ENCODE measurements around the gene VAMP5. TPM values are rescaled to one million over a fixed set of nuclear protein-coding genes. Genes with fewer than 3 reads are reported as not detected.
A peak's percentile ranks its signal among the peaks of the same experiment; 100 is the strongest.
"Not testable (repeated sequence)": the region's sequence is repeated elsewhere in the genome, so short reads cannot be mapped to it uniquely, and the experiment has no call there.

Gene VAMP5, protein sequence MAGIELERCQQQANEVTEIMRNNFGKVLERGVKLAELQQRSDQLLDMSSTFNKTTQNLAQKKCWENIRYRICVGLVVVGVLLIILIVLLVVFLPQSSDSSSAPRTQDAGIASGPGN
- polyA plus RNA-seq (2012; ENCODE audit: insufficient read depth, insufficient read length): 86.9 TPM

DNA sequence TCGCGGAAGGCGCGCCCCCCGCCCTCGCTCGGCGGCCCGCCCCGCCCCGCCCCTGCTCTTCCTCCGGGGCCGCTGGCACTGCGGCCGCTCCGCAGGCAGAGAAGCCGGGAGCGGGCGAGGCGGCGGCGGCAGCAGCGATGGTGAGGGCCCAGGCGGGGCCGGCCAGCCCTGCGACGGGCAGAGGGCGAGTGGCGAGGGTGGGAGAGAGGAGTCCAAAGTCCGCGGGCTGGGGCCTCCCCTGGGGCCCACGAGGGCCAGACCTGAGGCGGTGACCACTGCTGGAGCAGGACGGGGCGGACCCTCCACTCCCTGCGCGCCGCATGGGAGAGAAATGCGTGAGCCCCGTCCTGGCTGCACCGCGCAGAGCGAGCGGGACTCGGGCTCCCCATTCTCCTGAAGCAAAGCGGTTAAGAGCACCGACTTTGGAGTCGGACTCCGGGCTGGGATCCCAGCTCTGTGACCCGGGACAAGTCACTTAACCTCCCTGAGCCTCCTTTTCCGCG, at the start of gene VAMP5:
Gene VAMP5 (plus strand): TSS at position 78 of the 503 bp plus-strand sequence. CDS start 60 bp downstream, at position 138.
- DNase-seq (ENCODE audit: low read depth, low spot score): no peak
- H3K4me3 ChIP-seq (ENCODE audit: low read length): peak within 1 kb of the TSS; percentile 78

DNA sequence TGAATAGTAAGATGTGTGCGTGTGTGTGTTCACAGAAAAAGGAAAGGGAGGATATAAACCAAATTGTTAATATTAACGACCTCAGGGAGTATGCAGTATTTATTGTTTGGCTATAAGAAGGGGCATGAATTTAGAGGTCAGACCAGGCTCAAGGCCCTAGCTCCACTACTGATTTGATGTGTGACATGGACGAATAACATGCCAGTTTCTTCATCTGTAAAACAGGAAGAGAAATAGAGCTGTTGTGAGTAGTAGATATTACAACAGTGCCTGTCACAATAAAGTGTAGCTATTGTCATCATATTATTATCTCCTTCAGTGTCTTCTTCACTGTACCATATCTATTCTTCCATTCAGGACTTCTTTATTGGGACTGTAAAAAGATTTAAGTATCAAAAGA, 49.4 kb upstream of the VAMP5 start:
- DNase-seq (ENCODE audit: low read depth, low spot score): no peak

DNA sequence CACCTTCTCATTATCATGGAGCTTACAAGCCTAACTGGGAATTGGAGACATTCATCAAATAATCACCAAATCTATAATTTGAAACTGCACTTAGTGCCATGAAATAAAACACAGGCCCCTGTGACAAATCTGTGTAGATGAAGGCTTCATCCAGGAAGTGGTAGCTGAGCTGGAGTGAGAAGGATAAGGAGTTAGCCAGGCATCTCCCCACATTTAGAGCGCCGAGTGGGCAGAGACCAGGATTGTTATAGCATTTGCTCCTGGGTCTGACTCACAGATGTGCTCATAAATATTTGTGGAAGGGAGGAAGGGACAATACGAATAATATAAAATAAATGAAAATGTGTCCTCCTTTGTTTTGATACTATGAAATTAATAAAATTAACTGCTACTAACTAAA, 47.8 kb upstream of the VAMP5 start:
- H3K4me3 ChIP-seq (ENCODE audit: low read length): no peak overlapping the region
- no peak for DNase-seq (ENCODE audit: low read depth, low spot score)

More for the DNA sequence above, 49.4 kb upstream of the VAMP5 start:
- H3K4me3 ChIP-seq (ENCODE audit: low read length): no peak overlapping the region

DNA sequence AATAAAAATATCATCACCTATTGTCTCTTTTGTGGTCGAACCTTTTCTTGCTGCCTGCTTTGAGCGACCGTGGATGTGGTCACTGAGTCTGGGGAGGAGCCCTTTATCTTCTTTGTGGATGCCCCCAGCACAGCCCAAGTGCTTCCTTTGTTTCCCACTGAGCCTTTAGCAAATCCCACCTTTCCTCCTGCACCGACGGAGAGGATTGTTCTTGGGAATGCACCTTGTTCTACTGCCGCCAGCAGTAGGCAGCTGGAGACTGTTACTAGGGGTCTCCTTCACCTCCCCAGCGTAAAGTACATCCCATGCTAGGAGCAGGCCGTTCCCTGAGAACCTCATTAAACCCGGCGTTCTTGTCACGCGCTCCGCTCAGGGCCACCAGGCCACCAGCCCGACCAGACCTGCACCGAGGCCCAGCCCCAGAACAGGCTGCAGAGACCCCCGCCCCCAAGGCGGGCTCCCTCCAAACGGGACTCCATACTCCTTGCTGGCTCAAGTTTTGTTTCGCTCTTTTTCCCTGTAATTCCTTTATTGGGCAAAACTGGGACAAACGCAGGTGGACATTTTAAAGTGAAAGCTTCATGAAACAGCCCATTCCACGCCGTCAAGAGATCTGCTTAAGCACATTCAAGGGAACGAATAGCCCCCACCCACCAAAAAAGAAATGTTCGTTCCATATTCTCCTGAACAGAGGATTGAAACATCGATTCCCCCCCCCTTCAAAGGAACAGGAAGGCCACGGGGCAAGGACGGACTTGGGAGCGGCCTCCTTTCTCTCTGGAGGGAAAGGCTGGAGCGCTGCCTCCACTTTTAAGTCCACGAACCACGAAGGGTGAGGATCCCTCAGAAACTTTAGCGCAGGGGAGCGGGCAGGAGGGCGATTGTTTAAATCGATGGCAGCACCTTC, 46.4 kb upstream of the VAMP5 start:
- DNase-seq (ENCODE audit: low read depth, low spot score): peak; percentile 67
- H3K4me3 ChIP-seq (ENCODE audit: low read length): peak overlapping the region; percentile 80

DNA sequence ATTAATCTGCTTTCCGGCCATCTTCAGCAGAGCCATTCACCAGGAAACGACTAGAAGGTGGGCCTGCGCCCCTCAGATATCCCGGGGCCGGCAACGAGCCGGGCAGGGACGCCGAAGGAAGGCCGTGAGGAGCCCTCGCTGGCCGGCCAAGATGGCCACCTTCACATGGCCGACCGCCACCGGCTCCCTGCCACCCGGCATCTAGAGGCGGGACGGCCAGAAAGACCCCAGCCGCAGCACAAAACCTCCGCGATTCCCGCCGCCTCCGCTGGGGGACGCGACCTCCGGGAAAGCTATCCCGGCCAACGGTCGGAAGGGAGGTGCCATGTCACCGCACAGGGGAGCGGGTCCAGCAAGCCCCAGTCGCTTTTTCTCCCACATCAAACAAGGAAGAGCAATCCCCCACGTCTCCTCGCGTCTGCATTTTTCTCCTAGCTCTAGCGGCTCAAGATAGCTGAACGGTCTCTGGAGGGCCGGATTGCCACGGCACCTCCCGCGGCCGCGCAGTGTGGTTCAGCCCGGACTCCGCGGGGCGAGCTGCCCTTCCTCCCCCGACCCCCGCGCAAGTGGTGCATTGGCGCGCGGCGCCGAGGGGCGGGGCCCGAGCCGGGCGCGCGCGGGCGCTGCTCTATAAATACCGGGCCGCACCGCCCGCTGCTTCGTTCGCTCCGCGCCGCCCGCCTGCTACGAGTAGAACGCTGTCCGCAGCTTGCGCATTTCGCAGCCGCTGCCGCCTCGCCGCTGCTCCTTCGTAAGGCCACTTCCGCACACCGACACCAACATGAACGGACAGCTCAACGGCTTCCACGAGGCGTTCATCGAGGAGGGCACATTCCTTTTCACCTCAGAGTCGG, 45.5 kb upstream of the VAMP5 start, which contains the start of gene MAT2A:
Gene MAT2A (plus strand): TSS at position 662 of the 854 bp plus-strand sequence. CDS start 120 bp downstream, at position 782.
- DNase-seq (ENCODE audit: low read depth, low spot score): peak; percentile 93
- H3K4me3 ChIP-seq (ENCODE audit: low read length): peak within 1 kb of the TSS; percentile 80

DNA sequence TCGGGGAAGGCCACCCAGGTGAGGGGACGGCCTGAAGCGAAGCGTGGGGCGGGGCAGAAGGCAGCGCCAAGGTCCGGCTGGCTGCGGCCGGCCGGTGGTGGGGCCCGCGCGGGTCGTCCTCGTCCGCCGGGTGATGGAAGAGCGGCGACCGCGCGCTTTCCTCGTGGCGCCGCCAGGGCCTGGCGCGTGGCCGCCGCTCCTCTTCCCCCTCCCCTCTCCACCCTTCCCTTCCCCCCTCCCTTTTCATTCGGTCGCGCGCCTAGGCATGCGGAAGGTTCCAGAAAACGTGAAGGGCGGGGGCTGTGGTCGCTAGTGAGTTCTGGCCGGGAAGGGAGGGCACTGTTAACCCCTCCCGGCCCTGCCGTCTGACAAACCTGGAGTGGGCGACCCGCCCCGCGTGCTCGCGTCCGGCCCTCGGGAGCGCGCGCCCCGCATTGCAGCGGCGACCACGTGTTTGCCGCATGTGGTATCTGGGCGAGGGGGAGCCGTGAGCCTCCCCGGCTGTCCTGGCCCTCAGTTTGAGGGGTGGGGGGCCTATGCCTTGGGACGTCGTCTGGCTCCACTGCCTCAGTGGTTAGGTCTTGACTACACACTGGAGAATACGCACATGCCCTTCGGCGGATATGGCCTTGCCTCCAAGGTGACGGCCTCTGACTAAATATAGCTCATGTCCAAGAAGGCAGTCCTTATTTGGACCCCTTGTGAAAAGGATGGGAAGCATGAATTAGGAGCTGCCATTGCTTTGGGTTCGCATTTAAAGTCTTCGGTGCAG, 44.7 kb upstream of the VAMP5 start:
- peak; percentile 75 for DNase-seq (ENCODE audit: low read depth, low spot score)
- H3K4me3 ChIP-seq (ENCODE audit: low read length): peak overlapping the region; percentile 80

DNA sequence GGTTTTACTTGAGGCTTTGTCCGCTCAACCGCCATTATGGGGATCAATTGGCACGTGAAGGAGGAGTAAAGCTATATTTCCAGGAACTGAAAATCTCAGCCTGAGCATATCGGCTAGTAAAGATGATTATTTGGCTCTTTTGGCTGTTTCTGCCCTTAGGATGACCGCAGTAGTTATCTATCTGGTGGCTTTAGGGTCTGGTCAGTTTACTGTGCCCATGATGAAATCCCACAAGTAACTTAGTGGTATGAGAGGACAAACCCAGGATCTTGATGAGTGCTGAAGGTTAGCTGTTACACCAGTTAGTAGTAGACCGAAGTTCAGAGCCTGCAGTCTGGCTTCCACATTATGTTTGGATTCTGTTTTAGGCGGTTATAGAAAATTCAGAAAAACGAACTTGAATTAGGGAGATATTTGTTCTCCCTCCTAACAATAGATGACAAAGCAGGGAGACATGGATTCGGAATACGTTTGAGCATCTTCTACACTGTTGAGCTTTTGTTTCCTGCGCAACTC, 44.0 kb upstream of the VAMP5 start:
- peak overlapping the region; percentile 80 for H3K4me3 ChIP-seq (ENCODE audit: low read length)
- DNase-seq (ENCODE audit: low read depth, low spot score): no peak

DNA sequence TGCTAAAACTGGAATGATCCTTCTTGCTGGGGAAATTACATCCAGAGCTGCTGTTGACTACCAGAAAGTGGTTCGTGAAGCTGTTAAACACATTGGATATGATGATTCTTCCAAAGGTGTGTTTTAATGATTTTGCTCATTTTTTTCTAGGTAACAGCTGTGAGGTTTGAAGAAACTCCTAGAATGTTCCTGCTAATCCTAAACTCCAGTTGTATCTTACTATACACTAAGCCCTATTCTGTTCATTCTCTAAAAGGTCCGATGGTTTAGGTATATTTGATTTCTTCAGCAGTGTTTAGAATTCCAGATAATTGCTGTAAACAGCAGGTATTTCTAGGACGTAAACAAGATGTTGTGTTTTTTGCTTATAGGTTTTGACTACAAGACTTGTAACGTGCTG, 43.0 kb upstream of the VAMP5 start:
- no peak for DNase-seq (ENCODE audit: low read depth, low spot score)
- H3K4me3 ChIP-seq (ENCODE audit: low read length): peak overlapping the region; percentile 80

DNA sequence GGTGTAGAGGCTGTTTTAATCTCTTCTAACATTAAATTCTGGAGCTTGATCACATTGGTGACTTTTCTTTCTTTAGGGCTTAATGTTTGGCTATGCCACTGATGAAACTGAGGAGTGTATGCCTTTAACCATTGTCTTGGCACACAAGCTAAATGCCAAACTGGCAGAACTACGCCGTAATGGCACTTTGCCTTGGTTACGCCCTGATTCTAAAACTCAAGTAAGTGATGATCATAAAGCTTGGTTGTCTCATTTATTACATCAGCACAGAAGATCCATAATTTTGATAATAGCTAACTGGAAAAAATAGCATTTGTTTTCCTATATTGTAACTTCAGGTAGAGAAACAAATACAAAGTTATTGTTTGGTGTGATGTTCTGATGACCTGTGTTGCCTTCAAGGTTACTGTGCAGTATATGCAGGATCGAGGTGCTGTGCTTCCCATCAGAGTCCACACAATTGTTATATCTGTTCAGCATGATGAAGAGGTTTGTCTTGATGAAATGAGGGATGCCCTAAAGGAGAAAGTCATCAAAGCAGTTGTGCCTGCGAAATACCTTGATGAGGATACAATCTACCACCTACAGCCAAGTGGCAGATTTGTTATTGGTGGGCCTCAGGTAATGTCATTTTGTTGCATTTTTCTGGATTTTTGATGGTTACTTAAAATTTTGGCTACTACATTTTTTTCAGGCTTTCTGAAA, 42.3 kb upstream of the VAMP5 start:
- no peak for DNase-seq (ENCODE audit: low read depth, low spot score)
- H3K4me3 ChIP-seq (ENCODE audit: low read length): no peak overlapping the region

DNA sequence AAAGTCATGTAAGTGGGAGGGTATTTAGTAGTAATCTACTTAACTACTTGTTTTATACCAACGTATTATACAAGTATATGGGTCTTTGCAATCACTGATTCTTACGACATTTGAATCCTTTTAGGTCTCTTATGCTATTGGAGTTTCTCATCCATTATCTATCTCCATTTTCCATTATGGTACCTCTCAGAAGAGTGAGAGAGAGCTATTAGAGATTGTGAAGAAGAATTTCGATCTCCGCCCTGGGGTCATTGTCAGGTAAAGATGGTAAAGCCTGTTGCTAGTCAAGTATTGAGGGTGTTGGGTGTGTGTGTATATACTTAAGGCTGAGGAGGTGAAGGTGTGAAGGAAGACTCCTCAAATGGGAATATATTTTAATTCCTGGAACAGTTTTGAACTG, 41.5 kb upstream of the VAMP5 start:
- H3K4me3 ChIP-seq (ENCODE audit: low read length): no peak overlapping the region
- DNase-seq (ENCODE audit: low read depth, low spot score): no peak

DNA sequence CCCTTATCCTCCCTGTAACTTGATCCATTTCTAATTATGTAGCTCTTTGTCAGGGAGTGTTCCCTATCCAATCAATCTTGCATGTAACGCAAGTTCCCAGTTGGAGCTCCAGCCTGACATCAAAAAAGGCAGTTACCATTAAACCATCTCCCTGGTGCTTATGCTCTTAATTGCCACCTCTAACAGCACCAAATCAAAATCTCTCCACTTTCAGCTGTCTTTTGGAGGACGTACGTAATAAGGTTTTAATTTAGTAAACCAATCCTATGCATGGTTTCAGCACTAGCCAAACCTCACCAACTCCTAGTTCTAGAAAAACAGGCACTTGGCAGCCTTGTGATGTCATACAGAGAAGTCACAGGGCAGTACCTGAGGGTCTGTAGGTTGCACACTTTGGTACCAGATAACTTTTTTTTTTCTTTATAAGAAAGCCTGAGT, 40.0 kb upstream of the VAMP5 start:
- DNase-seq (ENCODE audit: low read depth, low spot score); H3K4me3 ChIP-seq (ENCODE audit: low read length): not testable (repeated sequence)

DNA sequence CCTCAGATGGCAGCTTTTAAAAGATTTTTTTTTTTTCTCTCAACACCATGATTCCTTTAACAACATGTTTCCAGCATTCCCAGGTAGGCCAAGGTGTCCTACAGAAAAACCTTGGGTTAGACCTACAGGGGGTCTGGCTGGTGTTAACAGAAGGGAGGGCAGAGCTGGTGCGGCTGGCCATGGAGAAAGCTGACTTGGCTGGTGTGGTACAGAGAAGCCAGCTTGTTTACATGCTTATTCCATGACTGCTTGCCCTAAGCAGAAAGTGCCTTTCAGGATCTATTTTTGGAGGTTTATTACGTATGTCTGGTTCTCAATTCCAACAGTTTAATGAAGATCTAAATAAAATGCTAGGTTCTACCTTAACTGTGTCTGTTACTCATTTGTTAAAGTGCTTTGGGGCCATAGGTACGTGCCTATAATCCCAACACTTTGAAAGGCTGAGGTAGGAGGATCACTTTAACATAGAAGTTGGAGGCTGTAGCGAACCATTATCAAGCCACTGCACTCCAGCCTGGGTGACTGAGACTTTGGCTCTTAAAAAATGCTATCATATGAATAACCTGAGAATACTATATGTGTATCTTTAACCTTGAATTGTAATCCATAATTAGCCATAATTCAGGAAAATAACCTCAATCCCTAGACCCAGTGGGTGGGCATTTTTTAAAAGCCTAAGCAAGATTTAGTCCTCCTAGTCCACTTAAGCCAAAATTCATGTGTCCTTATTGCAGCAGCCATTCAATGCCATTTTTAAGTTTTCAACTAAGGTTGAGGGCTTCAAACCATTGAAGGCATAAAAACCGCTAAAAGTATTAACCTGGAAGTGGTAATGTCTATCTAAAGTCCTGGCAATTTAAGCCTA, 39.1 kb upstream of the VAMP5 start:
- not testable (repeated sequence) for H3K4me3 ChIP-seq (ENCODE audit: low read length)
- DNase-seq (ENCODE audit: low read depth, low spot score): peak; percentile 24

DNA sequence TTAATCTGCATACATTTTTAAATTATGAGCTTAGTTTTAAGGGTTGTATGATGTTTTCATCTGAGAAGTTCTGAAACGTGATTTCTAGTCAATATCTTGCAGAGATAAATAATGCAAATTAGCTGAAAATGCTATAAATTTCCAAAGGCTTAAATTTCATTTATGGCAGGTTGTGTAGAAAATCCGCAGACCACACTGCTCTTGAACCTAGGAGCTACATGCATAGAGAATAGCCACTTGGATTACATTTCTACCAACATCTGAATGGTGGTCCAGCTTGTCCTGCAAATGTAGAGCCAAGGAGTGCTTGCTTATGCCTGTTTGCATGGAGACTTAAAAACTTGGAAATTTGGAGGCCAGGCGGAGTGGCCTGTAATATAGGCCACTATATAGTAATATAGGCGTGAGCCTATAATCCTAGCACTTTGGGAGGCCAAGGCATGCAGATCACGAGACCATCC, 38.4 kb upstream of the VAMP5 start:
- peak; percentile 18 for DNase-seq (ENCODE audit: low read depth, low spot score)
- no peak overlapping the region for H3K4me3 ChIP-seq (ENCODE audit: low read length)

DNA sequence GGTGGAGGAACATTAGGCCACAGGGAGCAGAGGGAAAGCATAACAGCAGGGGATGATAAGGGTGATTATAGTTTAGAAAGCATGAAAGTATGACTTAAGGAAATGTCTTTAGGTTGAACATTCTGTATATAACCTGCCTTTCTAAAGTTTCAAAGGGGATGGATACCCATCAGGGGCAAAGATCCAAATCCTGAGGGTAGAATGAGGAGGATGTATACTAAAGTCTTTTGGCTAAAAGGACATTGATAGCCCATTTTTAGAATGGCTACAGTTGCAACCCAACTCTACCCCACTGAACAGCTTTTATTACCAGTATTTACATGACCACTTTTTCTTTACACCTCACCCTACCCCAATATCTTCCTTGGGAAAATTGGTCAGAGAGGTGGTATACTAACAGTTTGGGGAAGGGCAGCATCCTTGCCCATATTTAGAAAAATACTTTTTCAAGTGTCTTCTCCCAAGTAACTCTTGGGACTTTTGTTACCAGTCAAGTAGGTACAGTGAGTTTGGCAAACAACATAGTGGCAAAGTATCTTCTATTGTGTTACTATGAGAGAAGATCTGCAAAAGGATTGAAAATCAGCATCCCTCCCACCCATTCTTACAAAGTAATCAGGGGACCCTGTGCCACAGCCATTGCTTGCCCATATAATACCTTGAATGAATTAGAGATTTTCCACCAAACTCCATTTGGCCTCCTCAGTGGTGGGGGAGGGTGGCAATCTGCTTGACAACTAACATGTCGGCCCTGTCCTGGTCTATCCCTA, 37.0 kb upstream of the VAMP5 start:
- H3K4me3 ChIP-seq (ENCODE audit: low read length): no peak overlapping the region
- DNase-seq (ENCODE audit: low read depth, low spot score): no peak

DNA sequence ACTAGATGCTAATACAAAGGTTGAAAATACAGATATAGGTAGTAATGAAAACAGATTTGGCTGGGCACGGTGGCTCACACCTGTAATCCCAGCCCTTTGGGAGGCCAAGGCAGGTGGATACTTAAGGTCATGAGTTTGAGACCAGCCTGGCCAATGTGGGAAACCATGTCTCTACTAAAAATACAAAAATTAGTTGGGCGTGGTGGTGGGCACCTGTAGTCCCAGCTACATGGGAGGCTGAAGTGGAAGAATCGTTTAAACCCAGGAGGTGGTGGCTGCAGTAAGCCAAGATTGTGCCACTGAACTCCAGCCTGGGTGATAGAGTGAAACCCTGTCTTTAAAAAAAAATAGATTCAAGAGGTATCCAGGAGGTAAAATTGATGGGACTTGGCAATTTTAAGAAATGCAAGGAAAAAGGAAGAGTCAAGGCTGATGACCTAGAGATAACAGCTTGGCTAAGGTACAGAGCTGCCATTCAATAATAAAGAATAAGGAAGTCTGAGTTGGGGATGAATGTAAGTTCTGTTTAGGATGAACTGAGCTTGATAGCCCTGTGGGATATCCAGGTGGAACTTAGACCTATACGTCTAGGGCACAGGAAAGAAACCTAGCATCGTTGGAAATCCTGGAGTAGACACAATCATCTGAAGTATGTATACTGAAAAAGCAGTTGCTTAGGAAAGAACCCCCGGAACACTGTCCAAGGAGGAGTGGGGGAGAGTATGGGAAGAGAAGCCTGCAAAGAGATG, 36.2 kb upstream of the VAMP5 start:
- no peak overlapping the region for H3K4me3 ChIP-seq (ENCODE audit: low read length)
- DNase-seq (ENCODE audit: low read depth, low spot score): no peak

DNA sequence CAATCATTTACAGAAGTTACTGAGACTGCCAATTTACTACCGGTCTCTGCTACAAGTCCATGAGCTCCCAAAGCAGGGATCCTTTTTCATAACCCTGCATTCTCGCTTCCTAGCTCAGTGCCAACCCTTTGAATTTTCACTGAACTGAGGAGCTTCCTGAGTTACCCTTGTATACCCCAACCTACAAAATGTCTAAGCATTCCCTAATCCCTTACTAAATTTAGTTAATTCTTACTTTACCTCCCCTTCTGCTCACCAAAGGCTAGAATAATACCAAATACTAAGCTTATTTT, 35.7 kb upstream of the VAMP5 start:
- H3K4me3 ChIP-seq (ENCODE audit: low read length): no peak overlapping the region
- DNase-seq (ENCODE audit: low read depth, low spot score): no peak

All from Jurkat, Clone E6-1 (cell line).